ENCODE results near the gene AK9.
"Not testable (repeated sequence)": the region's sequence is repeated elsewhere in the genome, so short reads cannot be mapped to it uniquely, and the experiment has no call there.

Gene AK9

GRCh38 chr6:109695468-109695867 is 4.5 kb upstream of the AK9 start:
- DNase-seq (ENCODE audit: low read depth) = no peak

GRCh38 chr6:109693111-109693510 is 2.1 kb upstream of the AK9 start:
- DNase-seq (ENCODE audit: low read depth) = no peak

- DNase-seq (ENCODE audit: low read depth) = peak; percentile 42
Observed at GRCh38 chr6:109690373-109690736, 647 bp downstream of the AK9 start.

- no peak for DNase-seq (ENCODE audit: low read depth)
Observed at GRCh38 chr6:109687271-109687761, 3.7 kb downstream of the AK9 start.

- no peak for DNase-seq (ENCODE audit: low read depth)
Observed at GRCh38 chr6:109686566-109687265, 4.3 kb downstream of the AK9 start.

GRCh38 chr6:109678661-109679505 is 12.1 kb downstream of the AK9 start:
- not testable (repeated sequence) for DNase-seq (ENCODE audit: low read depth)

- no peak for DNase-seq (ENCODE audit: low read depth)
Observed at GRCh38 chr6:109678240-109678639, 12.8 kb downstream of the AK9 start.

GRCh38 chr6:109676724-109677123 is 14.3 kb downstream of the AK9 start:
- DNase-seq (ENCODE audit: low read depth) = no peak

GRCh38 chr6:109672839-109673238 is 18.2 kb downstream of the AK9 start:
- no peak for DNase-seq (ENCODE audit: low read depth)

- DNase-seq (ENCODE audit: low read depth) = no peak
Observed at GRCh38 chr6:109672175-109672574, 18.8 kb downstream of the AK9 start.

- DNase-seq (ENCODE audit: low read depth) = no peak
Observed at GRCh38 chr6:109671733-109672132, 19.3 kb downstream of the AK9 start.

GRCh38 chr6:109669811-109670210 is 21.2 kb downstream of the AK9 start:
- DNase-seq (ENCODE audit: low read depth) = no peak

GRCh38 chr6:109662192-109662591 is 28.8 kb downstream of the AK9 start:
- no peak for DNase-seq (ENCODE audit: low read depth)

- no peak for DNase-seq (ENCODE audit: low read depth)
Observed at GRCh38 chr6:109660526-109661320, 30.3 kb downstream of the AK9 start.

- no peak for DNase-seq (ENCODE audit: low read depth)
Observed at GRCh38 chr6:109655761-109656262, 35.2 kb downstream of the AK9 start.

GRCh38 chr6:109653264-109653663 is 37.7 kb downstream of the AK9 start:
- DNase-seq (ENCODE audit: low read depth) = no peak

- no peak for DNase-seq (ENCODE audit: low read depth)
Observed at GRCh38 chr6:109644131-109644530, 46.9 kb downstream of the AK9 start.

- DNase-seq (ENCODE audit: low read depth) = no peak
Observed at GRCh38 chr6:109632405-109632804, 58.6 kb downstream of the AK9 start.

GRCh38 chr6:109631403-109631802 is 59.6 kb downstream of the AK9 start:
- DNase-seq (ENCODE audit: low read depth) = no peak

GRCh38 chr6:109628158-109629000 is 62.6 kb downstream of the AK9 start:
- no peak for DNase-seq (ENCODE audit: low read depth)

- no peak for DNase-seq (ENCODE audit: low read depth)
Observed at GRCh38 chr6:109626311-109626710, 64.7 kb downstream of the AK9 start.
